HG03280 (cell line): Measurements from ENCODE around the gene AUTS2.

Source experiments
- ATAC-seq: cut with Tn5 transposase; IDR thresholded peaks from one replicate; pipeline ENCODE4 v1.9.1; 2021; ENCODE audit warnings: mild to moderate bottlenecking, moderate library complexity; ENCODE audit not compliant: unreplicated experiment

Gene AUTS2

DNA sequence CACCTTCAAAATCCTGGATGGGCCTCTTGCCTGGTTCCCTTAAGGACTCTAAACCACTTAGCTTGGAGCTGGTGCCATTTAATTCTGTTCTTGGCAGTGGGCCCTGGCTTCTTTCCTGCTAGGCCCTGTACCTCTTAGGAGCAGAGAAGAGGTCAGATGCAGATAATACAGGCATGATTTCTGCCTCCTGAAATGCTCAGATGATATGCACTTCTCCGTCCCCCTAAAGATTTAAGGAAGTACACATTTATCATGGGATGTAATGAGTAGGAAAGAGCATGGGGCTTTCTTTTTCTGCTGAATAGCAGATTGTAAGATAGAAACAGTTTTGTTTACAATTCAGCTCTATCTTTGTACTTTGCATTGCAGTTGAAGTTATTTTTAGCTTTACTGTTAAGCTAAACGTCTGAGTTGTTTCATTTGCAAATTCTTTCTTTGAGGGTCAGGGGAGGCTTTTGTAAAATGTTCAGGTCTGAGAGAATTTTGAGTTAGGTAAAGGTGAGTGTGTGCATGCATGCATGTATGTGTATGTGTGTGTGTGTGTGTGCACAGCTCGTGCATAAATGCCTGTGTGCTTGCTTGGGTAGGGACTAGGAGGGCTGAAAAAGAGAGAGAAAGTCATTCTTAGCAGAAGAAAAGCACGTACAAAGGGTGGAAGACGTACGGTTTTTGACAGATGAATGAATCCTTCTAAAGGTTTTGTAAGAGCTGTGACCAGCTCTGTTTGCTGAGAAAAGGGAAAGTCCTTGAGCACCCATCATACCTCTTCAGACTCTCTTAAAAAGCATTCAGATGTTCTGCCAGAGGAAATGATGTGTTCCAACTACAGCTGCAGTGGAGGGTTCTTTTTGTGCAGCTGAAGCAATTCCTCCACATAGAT is 364.2 kb downstream of the AUTS2 start:
- peak; percentile 55 for ATAC-seq

DNA sequence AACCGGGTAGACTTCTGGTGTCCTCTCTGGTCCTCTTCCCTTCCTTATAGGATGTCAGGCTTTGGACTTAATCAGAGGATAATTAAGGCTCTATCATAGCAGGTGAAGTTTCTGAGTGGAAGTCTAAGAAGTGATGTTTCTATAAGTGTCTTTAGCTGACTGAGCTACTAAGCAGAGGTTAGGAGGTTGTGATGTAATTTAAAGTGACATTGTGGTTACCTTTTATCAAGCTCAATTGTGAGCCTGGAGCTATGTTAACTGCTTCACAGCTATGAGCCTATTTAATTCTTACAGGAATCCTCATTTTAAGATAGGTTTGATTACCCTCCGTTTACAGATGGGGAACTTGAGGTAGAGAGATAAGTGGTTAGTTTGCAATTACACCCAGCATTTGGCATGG is 365.1 kb downstream of the AUTS2 start:
- ATAC-seq = no peak

DNA sequence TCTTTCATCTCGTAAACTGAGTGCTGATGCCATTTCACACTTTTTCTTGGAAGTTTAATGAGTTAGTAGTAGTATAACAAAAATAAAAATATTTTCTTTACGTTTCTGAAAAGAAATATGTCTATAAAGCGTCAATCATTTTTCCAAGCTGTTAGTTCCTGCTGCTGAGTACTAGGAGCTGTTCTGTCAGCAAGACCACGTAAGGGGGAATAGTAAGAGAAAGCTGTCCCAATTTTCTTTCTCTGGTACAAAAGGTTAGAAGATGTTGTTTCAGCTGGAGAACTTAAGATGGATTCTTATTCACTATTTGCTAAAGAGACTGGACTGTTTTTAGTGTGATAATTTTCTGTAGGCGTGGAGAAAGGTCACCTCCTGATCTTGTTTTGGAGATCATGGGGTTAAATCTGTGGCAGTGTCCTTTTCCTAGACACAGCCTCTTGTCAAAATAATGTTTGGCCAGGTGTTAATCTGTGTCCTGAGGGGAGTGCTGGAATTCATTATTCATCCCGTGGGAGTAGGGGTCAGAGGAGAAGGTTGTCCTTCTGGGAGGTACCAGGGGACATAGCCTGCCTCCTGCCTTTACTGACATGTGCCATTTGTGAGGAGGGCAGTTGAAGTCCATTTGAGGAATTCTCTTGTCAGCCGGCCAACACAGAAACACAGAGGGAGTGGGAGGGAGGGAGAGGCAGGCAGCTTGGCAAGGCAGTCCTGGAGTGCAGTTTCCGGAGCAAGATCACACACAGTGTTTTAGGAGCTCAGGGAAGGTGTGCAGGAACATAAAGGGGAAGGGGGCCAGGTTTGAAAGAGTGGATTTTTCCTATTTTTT is 368.7 kb downstream of the AUTS2 start:
- ATAC-seq = no peak

DNA sequence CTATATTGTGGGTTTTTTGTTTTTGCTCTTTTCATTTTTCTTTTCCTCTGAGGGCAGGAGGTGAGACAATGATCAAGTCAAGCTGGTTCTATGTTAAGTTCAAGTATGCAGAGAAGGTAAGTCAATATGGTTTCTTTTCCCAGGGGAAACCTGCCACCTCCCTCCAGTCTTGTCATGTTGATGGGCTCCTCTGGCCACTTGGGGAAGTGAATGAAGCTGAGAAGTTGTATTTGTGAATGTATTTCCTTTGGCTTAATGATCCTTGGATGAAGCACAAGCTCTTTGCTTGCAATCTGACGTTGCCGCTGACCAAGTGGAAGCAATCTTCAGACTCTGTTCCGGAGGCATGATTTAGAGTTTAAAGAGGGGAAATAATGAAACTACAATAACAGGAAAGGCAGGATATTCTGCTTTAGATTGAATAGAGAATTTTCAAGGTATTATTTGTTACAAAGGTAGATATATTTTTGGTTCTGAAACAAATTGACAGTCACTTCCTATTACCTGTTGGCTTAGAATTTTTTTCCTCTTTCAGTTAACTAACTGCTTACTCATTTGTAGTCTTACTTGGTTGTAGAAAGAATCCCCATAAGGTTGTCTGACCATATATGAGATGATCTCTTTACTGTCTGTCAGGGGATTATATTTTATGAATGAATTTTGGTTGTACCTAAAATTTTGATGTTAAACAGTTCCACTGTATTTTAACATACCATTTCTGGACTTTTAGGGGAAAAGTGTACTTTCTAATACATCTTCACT is 369.6 kb downstream of the AUTS2 start:
- ATAC-seq = no peak

DNA sequence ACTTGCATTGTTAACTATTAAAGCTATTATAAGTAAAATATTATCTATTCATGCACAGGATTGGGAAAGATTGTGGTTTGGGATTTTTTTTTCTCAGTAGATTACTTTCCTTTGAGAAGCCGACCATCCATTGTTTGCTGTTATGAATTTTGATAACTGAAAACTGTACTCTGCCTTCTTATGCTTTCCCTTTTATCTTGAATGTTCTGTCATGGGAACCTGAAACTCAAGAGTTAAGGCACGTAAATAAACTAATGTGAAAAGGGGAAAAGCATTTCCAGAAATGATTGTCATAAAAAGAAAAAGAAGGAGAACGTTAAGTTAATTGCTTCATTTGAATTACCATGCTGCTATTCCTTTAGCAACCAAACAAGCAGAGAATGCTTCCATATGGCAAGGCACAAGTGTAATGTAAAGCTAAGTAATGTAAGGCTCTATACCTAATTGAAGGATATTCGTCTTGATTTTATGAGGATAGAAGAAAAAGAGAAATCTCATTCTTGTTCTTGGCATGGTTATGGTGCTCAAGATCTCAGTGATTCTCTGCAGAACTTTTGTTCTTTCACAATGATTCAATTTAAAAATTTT is 370.8 kb downstream of the AUTS2 start:
- no peak for ATAC-seq

DNA sequence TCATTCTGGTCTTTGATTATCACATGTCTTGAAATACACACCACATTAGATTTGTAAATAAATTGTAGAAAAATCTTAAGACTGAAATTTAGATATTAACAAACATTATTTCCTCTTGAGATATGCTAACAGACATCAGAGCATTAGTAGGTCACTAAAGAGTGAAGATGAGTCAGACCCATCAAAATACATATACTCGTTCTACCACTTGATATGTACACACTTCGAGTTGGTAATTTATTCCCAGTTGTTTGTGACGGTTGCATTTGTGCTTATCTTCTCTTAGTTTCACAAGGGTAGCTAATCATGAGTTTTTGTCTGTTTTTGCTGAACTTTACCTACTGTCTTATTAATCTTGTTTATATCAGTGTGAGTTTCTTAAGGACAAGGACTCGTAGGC is 383.4 kb downstream of the AUTS2 start:
- ATAC-seq = no peak

DNA sequence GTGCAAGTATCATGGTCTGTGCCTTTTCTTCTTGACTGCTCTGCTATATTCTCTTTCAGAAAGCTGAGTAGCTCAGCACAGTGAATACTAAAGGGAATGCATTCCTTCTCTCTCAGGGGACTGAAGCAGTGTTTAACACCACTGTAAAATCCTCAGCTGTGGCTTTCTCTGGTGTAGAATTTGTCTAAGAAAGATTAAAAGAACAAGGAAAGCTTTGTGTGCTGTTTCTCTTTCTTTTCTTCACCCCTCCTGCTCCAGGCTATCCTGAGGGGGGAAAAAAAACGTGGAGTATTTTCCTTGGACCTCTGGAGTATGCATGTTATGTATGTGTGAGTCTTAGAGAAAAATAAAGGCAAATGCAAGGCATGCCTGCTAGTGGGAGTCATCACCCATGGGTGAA is 383.9 kb downstream of the AUTS2 start:
- no peak for ATAC-seq

DNA sequence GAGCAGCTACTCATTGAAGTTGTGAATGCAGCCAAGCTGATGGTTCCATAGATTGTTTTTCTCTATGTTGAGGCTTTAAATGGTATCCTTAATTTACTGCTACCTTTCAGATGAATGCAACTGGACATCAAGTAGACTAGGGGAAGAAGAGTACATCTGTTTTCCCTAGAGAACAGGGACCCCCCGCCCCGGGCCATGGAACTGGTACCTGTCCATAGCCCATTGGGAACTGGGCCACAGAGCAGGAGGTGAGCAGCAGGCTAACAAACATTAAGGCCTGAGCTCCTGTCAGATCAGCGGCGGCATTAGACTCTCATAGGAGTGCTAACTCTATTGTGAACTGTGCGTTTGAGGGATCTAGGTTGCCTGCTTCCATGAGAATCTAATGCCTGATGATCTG is 391.3 kb downstream of the AUTS2 start:
- ATAC-seq = no peak

DNA sequence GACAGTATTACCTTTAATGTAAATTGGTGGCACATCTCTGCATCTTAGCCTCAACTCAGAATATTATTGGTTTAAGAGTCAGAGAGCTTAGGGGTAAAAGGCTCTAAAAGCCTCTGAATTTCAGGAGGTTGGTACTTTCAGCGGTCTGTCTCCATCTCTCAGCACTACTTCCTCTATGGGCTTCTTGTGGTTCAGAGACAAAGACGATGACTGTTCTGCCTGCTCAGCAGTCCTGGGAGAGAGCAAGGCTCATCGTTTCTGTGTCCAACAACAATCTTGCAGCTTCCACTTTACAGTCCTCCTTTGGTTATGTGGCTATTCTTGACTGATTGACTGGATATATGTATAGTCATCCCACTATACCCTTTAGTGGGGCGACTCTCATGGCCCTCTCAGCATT is 394.7 kb downstream of the AUTS2 start:
- ATAC-seq = peak; percentile 48

DNA sequence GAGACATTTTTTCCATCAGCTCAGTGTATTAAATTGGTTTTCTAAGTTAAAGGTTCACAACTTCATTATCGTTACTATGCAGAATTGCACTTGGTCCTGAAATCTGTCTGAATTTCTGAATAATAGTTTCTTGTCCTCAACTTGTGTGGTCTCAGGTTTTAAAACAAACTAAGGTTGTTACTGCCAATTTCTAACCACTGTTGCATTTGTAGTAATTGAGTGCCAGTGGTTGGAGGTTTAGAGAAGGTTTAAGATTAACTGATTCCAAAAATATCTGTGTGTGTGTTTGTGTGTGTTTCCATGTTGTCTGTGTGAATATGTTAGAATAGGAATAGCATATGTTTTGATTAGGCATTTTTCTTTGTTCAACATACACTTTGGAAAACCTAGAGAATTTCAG is 395.9 kb downstream of the AUTS2 start:
- ATAC-seq = no peak

DNA sequence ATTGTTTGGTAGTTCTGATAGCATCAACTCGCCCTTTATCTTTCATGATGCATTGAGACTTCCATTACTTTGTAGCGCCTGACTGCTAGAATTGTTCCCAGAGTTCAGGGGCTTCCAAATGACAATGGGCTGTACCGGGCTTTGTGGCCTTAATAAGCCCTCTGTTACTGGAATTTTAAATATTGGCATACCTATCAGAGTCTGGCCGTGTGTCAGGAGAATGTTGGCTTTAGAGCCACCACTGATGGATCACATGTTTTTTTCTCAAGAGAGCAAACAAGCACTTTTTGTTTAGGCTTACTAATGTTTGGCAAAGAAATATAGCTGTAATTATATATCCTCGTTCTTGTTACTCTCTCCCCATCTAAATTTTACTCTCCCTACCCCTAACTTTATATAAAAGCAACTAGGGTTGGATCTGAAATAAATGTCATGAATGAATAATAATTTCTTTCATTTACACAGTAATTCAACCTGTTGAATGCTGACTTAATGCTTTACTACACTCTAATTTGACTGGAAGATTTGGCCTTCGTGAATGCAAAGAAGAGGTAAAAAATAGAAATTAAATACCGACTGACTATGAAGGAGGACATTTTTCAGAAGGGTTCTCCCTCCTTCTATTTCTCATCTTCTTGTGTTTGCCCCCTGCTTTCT is 396.7 kb downstream of the AUTS2 start:
- no peak for ATAC-seq

DNA sequence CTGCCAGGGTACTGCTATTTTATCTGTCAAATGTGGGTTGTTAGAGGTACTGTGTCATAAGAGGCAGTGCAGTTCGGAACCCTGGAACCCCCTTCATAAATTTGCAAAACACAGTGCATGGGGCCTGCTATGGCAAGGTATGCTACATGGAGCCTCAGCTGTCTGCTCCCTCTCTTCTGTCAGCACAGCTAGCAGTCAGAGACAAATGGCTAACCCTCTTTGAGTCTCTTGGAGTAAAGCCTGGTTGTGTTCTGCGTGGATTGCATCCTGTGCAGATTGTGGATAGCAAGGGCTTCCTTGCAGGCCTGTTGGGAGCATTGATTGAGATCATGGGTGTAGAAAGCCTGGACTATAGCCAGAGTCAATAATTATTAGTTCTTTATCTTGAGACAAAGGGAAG is 397.8 kb downstream of the AUTS2 start:
- no peak for ATAC-seq

DNA sequence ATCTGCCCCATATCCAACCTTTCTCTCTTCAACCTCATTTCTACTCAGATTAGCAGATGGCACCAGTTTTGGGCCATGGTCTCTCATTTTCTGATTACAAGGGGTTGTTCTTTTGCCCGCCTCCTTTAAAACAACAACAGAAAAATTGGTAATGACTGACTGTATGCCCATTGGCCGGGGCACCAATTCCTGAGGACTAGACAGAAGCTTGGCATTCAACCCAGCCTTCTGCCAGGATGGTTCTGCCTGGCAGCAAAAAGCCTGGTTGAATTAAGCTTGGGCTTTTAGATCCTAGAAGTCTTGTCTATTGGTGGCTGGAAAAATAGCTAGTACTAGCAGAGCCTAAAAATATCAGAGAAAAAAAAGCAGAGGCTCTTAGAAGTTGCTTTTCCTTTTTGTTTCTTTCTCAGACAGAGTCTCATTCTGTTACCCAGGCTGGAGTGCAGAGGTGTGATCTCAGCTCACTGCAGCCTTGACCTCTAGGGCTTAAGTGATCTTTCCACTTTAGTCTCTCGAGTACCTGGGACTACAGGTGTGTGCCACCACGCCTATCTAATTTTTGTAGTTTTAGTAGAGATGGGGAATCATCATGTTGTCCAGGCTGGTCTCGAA is 402.6 kb downstream of the AUTS2 start:
- no peak for ATAC-seq

DNA sequence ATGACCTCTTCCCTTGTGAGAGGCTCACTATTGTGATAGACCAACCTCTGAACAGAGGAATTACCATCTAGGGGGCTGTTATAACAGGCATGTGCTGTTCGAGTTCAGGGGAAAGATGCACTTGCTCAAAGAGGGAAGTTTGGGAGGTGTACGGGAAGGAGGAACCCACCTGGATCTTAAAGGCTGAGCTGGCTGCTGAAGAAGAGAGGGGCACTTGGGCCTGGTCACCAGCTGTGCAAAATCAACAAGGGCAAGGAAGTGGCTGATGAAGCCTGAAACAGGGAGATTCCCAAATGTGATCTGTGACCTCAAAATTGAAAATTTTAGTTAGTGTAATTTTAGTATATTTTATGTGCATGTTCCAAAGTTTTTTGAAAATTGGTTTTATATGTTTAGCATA is 407.2 kb downstream of the AUTS2 start:
- ATAC-seq = no peak

DNA sequence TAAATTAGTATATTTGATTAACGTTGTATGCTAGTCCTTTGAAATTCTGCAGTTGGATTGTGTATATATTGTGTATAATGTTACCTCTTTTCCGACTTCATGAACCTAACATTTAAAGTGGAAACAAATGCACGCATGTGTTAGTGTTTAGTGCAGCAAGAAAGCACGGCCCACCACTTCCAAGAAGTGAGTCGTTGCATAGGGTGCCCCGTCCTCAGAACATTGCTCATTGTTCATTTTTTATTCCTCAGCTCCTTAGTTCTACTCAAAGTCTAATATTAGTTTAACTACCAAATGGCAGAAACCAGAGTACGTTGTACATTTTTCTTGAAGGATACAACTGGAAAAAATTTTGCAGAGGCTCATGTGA is 407.6 kb downstream of the AUTS2 start:
- no peak for ATAC-seq

DNA sequence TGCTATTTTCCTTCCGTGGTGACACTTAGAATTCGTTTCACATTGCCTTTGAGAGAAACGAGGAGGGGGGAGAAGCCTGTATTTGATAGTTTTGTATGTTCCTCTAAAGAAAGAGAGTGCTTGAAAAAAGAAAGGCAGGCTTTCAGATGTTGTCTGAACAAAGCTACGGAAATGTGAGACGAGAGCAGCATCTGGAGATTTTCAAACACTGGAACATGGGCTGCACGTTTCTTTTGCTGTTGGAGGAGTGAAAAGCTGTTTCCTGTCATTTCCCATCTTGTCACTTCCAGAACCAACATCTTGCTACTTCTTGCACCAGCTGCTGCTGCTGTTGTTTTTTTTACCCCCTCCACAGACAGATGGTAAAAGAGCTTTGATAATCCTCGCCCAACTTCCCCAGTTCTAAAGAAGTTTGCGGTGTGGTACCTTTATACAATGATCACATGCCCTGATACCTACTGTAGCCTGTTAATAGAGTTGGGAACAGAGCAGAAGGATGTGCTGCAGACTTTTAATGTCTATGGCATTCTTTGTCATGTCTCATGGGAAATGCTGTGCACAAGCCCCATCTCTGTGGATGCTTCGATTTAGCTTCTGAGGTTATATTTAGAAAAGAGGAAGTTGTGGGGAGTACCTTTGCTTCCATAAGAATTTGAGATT is 408.1 kb downstream of the AUTS2 start:
- ATAC-seq = no peak

DNA sequence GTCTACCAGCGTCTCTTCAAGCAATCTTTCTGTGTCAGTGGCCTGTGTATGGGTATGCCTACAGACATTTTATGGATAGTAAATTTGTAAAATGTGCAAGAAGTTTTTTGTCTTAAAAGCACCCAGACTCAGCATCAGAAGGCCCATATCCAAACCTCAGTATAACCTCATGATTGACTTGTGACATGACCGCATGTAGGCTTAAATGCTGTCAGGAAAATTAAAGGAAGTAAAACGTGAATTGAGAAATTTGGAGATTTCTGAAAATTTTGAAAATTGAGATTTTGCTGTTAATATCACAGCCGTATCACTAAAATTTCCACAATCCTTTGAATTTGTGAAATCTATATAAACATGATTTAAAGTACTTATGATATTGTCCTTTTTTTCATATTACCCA is 410.2 kb downstream of the AUTS2 start:
- ATAC-seq = no peak

DNA sequence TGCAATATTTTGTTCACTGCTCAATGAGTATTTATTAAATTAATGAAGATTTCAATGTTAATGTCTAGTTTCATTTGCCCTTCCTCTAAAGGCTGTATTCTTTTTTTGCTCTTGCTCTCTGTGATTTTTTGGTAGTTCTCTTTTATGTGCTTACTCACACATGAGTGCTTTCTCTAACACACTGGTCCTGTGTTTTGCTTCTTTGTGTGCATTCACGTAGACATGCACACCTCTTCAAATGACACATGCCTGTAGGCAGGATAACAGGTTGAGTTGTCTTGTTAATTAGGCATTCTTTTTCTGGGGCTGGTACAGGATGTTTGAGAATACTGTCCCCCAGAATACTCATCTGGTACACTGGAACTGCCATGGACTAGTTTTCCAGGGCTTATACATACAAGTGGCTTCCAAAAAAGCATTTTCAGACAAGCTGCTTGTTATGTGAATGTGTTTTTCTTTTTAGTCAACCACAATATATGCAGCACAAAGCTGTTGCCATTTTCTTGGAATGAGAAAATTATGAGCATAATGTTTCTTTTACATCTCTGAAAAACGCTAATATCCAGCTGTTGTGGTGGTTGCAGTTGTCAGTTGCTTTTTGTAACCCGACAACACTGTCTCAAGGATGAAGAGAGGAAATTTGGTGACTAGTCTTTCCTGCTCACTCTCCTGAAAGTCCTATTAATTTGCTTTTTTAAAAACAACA is 416.4 kb downstream of the AUTS2 start:
- ATAC-seq = no peak

DNA sequence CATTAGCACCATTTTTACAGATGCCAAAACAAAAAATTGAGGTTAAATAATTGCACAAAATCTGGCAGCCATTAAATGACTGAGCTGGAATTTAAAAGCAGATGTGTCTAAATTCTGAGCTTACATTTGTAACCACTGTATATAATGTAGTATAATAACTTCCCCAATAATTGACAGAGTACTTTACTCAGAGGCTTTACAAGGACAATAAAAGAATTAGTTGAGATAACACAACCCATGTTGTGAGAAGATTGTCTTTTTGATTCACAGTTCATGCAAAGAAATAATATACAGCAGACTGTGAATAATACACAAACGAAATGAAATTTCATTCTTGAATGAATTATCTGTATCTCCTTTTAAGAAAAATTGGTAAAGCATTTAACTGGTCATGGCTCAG is 417.1 kb downstream of the AUTS2 start:
- no peak for ATAC-seq
